Activated gamma-delta T cell treated with Interleukin-2 at 50 U/mL for 16 hours (primary cell): ENCODE results near the gene IL12RB2.

ENCODE experiments used
- DNase-seq: peaks from one replicate; pipeline ENCODE4 v3.0.0-alpha.2; 2020

Gene IL12RB2

GRCh38 chr1:67307251-67308060 lies at the start of gene IL12RB2:
IL12RB2 (plus strand) TSS chr1:67307873; CDS start chr1:67320369, 12,496 bp downstream.
- DNase-seq, result peak; percentile 37

- peak; percentile 28 for DNase-seq
These were observed 46.0 kb upstream of the IL12RB2 start for GRCh38 chr1:67261680-67262079.

GRCh38 chr1:67262735-67263134 lies 44.9 kb upstream of the IL12RB2 start:
- DNase-seq, result no peak

GRCh38 chr1:67264152-67264551 lies 43.5 kb upstream of the IL12RB2 start:
- DNase-seq, result no peak

GRCh38 chr1:67264899-67265298 lies 42.8 kb upstream of the IL12RB2 start:
- no peak for DNase-seq

- no peak for DNase-seq
These were observed 38.6 kb upstream of the IL12RB2 start for GRCh38 chr1:67269061-67269460.

GRCh38 chr1:67270541-67270940 lies 37.1 kb upstream of the IL12RB2 start:
- DNase-seq, result no peak

GRCh38 chr1:67273591-67273990 lies 34.1 kb upstream of the IL12RB2 start:
- no peak for DNase-seq

- DNase-seq, result peak; percentile 8
These were observed 32.9 kb upstream of the IL12RB2 start for GRCh38 chr1:67274623-67275325.

GRCh38 chr1:67280696-67281095 lies 27.0 kb upstream of the IL12RB2 start:
- DNase-seq, result no peak

GRCh38 chr1:67281244-67281643 lies 26.4 kb upstream of the IL12RB2 start:
- DNase-seq, result no peak

- DNase-seq, result no peak
These were observed 21.7 kb upstream of the IL12RB2 start for GRCh38 chr1:67285780-67286488.

- no peak for DNase-seq
These were observed 17.4 kb upstream of the IL12RB2 start for GRCh38 chr1:67290236-67290635.

- no peak for DNase-seq
These were observed 12.6 kb upstream of the IL12RB2 start for GRCh38 chr1:67294836-67295617.

GRCh38 chr1:67298762-67299161 lies 8.9 kb upstream of the IL12RB2 start:
- DNase-seq, result no peak

- no peak for DNase-seq
These were observed 8.4 kb upstream of the IL12RB2 start for GRCh38 chr1:67299296-67299695.

GRCh38 chr1:67300561-67300960 lies 7.1 kb upstream of the IL12RB2 start:
- DNase-seq, result no peak

- no peak for DNase-seq
These were observed 3.6 kb upstream of the IL12RB2 start for GRCh38 chr1:67304023-67304422.

GRCh38 chr1:67306547-67306946 lies 1.1 kb upstream of the IL12RB2 start:
- no peak for DNase-seq

- DNase-seq, result no peak
These were observed 463 bp downstream of the IL12RB2 start for GRCh38 chr1:67308136-67308535.

- DNase-seq, result no peak
These were observed 4.9 kb downstream of the IL12RB2 start for GRCh38 chr1:67312615-67313014.

GRCh38 chr1:67313934-67314671 lies 6.4 kb downstream of the IL12RB2 start:
- DNase-seq, result no peak
